ENCODE data around the gene UGP2. TPM values are rescaled to one million over a fixed set of nuclear protein-coding genes. Genes with fewer than 3 reads are reported as not detected.
"Not testable (repeated sequence)": the region's sequence is repeated elsewhere in the genome, so short reads cannot be mapped to it uniquely, and the experiment has no call there.

UGP2 gene
- polyA plus RNA-seq, 10 donors: 231 to 438 (median 339) TPM

- DNase-seq: peak; percentile 26 to 67 (median 48)
These were observed 47.0 kb downstream of the UGP2 start for GRCh38 chr2:63888490-63889402.

DNA sequence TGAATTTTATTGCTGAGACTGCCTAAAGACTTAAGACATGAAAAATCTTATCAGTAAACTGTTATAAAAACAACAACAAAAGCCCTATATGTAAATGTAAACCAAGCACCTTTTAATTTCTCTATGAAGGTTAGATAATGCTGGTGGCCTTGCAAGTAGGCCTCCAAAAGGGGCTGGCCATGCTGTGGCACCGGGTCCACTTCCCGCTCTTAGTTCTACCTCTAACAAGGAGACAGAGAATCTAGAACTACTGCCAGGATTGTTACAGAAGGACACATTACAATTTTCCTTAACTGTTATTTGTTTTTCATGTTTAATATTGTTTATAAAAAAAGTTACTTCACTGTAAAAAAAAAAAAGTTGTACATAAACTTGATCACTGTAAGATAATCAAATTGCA lies 49.0 kb downstream of the UGP2 start:
- DNase-seq: no peak

GRCh38 chr2:63891488-63892030 lies 49.9 kb downstream of the UGP2 start:
- no peak for DNase-seq

DNA sequence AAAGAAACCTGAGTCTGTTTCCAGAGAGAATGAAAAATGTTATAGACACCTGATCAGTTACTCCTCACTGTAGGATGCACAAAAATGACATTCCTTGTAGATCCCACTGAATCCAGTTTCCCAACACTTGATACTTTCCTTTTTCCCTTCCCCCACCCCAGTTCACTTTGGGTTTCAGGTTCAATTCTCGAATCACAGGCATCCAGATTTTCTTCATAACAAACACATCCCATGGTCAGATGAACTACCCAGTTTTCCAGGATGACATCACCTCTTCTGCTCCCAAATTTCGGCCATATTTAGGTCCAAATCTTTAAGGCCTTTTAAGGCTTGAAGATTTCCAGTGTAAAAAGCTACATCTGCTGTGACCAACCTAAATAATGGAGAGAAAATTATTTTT lies 51.5 kb downstream of the UGP2 start:
- peak in 1 of 3 donors; percentile 23 for DNase-seq

GRCh38 chr2:63894167-63894566 lies 52.5 kb downstream of the UGP2 start:
- DNase-seq: no peak

GRCh38 chr2:63898839-63899238 lies 57.1 kb downstream of the UGP2 start:
- DNase-seq: no peak

DNA sequence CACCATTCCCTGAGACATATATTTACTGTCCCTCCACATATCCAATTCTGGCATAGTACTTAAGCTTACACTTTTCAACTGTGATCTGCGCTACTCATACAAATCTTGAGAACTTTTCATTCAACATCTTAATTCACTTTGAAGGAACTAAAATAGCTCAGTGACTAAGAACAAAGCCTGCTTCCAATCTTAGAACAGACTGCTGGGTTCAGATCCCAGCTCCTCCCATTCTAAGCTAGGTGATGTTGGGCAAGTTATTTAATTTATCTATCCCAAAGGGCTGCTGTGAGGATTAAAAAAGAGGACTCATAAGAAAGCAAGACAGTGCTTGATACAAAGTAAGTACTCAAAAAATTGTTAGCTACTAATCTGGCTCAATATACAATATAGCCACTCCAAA lies 57.9 kb downstream of the UGP2 start:
- DNase-seq: no peak

DNA sequence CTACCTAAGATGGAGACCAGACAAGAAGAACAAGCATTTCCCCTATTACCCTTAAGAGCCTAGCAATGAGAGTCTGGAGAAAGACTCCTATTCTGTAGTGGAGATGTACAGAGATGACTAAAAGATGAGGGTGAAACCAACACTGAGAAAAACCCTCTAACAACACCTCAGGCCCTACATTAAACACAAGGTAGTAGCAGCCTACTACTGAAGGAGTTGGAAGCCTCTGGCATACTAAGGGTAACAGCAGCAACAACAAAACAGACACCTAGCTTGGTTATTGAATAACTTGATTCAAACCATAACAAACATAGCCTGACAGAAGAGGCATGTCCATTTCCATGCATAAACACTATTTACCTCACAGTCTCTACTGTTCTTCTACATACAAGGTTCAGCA lies 60.5 kb downstream of the UGP2 start:
- no peak for DNase-seq

- DNase-seq: no peak
These were observed 61.3 kb downstream of the UGP2 start for GRCh38 chr2:63903003-63903402.

- no peak for DNase-seq
These were observed 72.6 kb downstream of the UGP2 start for GRCh38 chr2:63914311-63914710.

GRCh38 chr2:63926815-63927214 lies 85.1 kb downstream of the UGP2 start:
- no peak for DNase-seq

- DNase-seq: not testable (repeated sequence)
These were observed 90.4 kb downstream of the UGP2 start for GRCh38 chr2:63932104-63932503.

Other genes with a start within 250 kb of the UGP2 start
- 10 to 100 TPM; 19.8 to 30.6 (median 27.9) TPM for gene VPS54, start 177.5 kb downstream of the UGP2 start, polyA plus RNA-seq (ENCODE audit: insufficient read length in 10 of 10)

All from muscle of back (tissue), 11 donors.